ENCODE measurements around the gene ABLIM2. TPM values are rescaled to one million over a fixed set of nuclear protein-coding genes. Genes with fewer than 3 reads are reported as not detected.

The ABLIM2 gene
- polyA plus RNA-seq, 1 donor from 2014 or later, result 14.9 TPM

DNA sequence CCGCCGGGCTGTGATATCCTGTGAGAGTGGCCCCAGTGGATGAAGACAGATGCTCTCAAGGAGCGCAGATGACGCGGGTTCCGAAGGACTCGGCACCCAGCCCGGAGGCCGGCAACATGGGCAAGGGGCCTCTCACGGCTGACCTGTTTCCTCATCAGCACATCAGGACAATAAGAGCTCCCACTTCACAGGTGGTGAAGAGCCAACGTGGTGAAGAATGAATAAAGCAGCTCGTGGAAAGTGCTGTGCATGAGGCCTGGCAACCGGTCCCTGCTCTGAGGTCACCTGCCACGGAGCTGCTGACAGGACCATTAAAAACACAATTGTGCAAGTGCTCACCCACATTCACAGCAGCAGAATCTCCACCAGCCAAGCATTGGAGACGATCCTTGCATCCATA, 22.9 kb downstream of the ABLIM2 start:
- Histone ChIP-seq H3K4me2 (ENCODE audit: low read length) (no peak overlapping the region), H3K79me2 (replicated peaks; ENCODE audit: insufficient read depth, low read length) (no peaks in the 10 kb centered on the region), H3K9ac (ENCODE audit: low read length) (no peak overlapping the region), H3F3A (ENCODE audit: insufficient read depth, low read length, poor library complexity, severe bottlenecking) (no peaks in the 10 kb centered on the region), H3K4me3 (ENCODE audit: low read length) (no peak overlapping the region), H2AFZ (ENCODE audit: low read depth, low read length) (no peak overlapping the region), H3K36me3 (ENCODE audit: insufficient read depth, low read length) (no peaks in the 10 kb centered on the region), H3K9me3 (ENCODE audit: low read length) (no peaks in the 10 kb centered on the region), H3K27ac (ENCODE audit: low read length) (no peak overlapping the region), H3K27me3 (ENCODE audit: insufficient read depth, low read depth, low read length) (no peaks in the 10 kb centered on the region), H4K20me1 (ENCODE audit: insufficient read depth) (no peaks in the 10 kb centered on the region), H3K9me2 (ENCODE audit: insufficient read depth, low read length) (no peaks in the 10 kb centered on the region)
- TF ChIP-seq RAD21 (conservative IDR thresholded peaks at IDR 0.05) (no peak), CTCF (IDR thresholded peaks at IDR 0.05; ENCODE audit: poor library complexity, severe bottlenecking) (no peak), SMC3 (conservative IDR thresholded peaks at IDR 0.05; ENCODE audit: poor library complexity) (no peak), POLR2AphosphoS5 (IDR thresholded peaks at IDR 0.05) (no peak), MXI1 (conservative IDR thresholded peaks at IDR 0.05; ENCODE audit: poor library complexity, severe bottlenecking) (no peak), EP300 (conservative IDR thresholded peaks at IDR 0.05; ENCODE audit: poor library complexity, severe bottlenecking) (no peak), EZH2 (IDR thresholded peaks at IDR 0.05; ENCODE audit: borderline replicate concordance, insufficient read depth, low read length, poor library complexity, severe bottlenecking) (no peak), REST (IDR thresholded peaks at IDR 0.05; ENCODE audit: borderline replicate concordance) (no peak), TAF1 (IDR thresholded peaks at IDR 0.05; ENCODE audit: low read depth) (no peak)

GRCh38 chr4:8133897-8134563, 24.6 kb downstream of the ABLIM2 start:
- Histone ChIP-seq H3K9ac (ENCODE audit: low read length) (no peak overlapping the region), H4K20me1 (ENCODE audit: insufficient read depth) (no peaks in the 10 kb centered on the region), H3K4me3 (ENCODE audit: low read length) (no peak overlapping the region), H3K27me3 (ENCODE audit: insufficient read depth, low read depth, low read length) (no peaks in the 10 kb centered on the region), H3F3A (ENCODE audit: insufficient read depth, low read length, poor library complexity, severe bottlenecking) (no peaks in the 10 kb centered on the region), H3K4me2 (ENCODE audit: low read length) (no peak overlapping the region), H3K9me3 (ENCODE audit: low read length) (no peaks in the 10 kb centered on the region), H3K79me2 (replicated peaks; ENCODE audit: insufficient read depth, low read length) (no peaks in the 10 kb centered on the region), H3K9me2 (ENCODE audit: insufficient read depth, low read length) (no peaks in the 10 kb centered on the region), H3K27ac (ENCODE audit: low read length) (no peak overlapping the region), H2AFZ (ENCODE audit: low read depth, low read length) (no peak overlapping the region), H3K36me3 (ENCODE audit: insufficient read depth, low read length) (no peaks in the 10 kb centered on the region)
- TF ChIP-seq EZH2 (IDR thresholded peaks at IDR 0.05; ENCODE audit: borderline replicate concordance, insufficient read depth, low read length, poor library complexity, severe bottlenecking) (no peak), REST (IDR thresholded peaks at IDR 0.05; ENCODE audit: borderline replicate concordance) (no peak), EP300 (conservative IDR thresholded peaks at IDR 0.05; ENCODE audit: poor library complexity, severe bottlenecking) (no peak), RAD21 (conservative IDR thresholded peaks at IDR 0.05) (no peak), CTCF (IDR thresholded peaks at IDR 0.05; ENCODE audit: poor library complexity, severe bottlenecking) (no peak), MXI1 (conservative IDR thresholded peaks at IDR 0.05; ENCODE audit: poor library complexity, severe bottlenecking) (no peak), TAF1 (IDR thresholded peaks at IDR 0.05; ENCODE audit: low read depth) (no peak), SMC3 (conservative IDR thresholded peaks at IDR 0.05; ENCODE audit: poor library complexity) (no peak), POLR2AphosphoS5 (IDR thresholded peaks at IDR 0.05) (no peak)

All from neural cell (in vitro differentiated cells).